DND-41 (cell line): ENCODE measurements around the gene EML1.

Experiments used
- CTCF ChIP-seq: IDR thresholded peaks from 2 replicates; pipeline ENCODE4 v1.5.1; 2012; ENCODE audit warnings: borderline replicate concordance, low read length, moderate library complexity, mild to moderate bottlenecking; ENCODE audit not compliant: poor library complexity, severe bottlenecking; ENCODE audit errors: extremely low read depth
- EZH2 ChIP-seq: IDR thresholded peaks from 3 replicates; pipeline ENCODE4 v1.6.1; 2012; ENCODE audit warnings: borderline replicate concordance, low read depth, mild to moderate bottlenecking, moderate library complexity, low read length, inconsistent platforms; ENCODE audit not compliant: severe bottlenecking

- no peak for TF ChIP-seq CTCF
- no peak for TF ChIP-seq EZH2
Measured at GRCh38 chr14:99752486-99753121, 40.6 kb upstream of the EML1 start.
